Smooth muscle cell (in vitro differentiated cells): ENCODE data around the gene MOSMO. TPM values are rescaled to one million over a fixed set of nuclear protein-coding genes. Genes with fewer than 3 reads are reported as not detected.
"Not testable (repeated sequence)": the region's sequence is repeated elsewhere in the genome, so short reads cannot be mapped to it uniquely, and the experiment has no call there.

ENCODE experiments used
- DNase-seq: peaks from one replicate; lab custom pipeline; 2025; ENCODE audit not compliant: unreplicated experiment; lab: John Stamatoyannopoulos, UW
- H2AFZ ChIP-seq: fragments of 200-600 bp; sonication (generic); 2 replicates; pipeline ENCODE4 v1.6.0; 2016; ENCODE audit warnings: antibody characterized with exemption, low read depth, mild to moderate bottlenecking
- H3F3A ChIP-seq: fragments of 200-600 bp; sonication (generic); 2 replicates; pipeline ENCODE4 v1.6.0; 2017; ENCODE audit warnings: antibody characterized with exemption, low read depth
- H3K27ac ChIP-seq: fragments of 200-600 bp; sonication (generic); 2 replicates; pipeline ENCODE4 v1.5.1; 2016; ENCODE audit warnings: low read depth, mild to moderate bottlenecking
- H3K27me3 ChIP-seq: fragments of 200-600 bp; sonication (generic); 2 replicates; pipeline ENCODE4 v1.6.1; 2016; ENCODE audit warnings: low read depth, mild to moderate bottlenecking
- H3K36me3 ChIP-seq: fragments of 200-600 bp; sonication (generic); 2 replicates; pipeline ENCODE4 v1.5.1; 2016; ENCODE audit warnings: low read depth
- H3K4me1 ChIP-seq: fragments of 200-600 bp; sonication (generic); 2 replicates; pipeline ENCODE4 v1.5.1; 2016; ENCODE audit warnings: low read depth
- H3K4me2 ChIP-seq: fragments of 200-600 bp; sonication (generic); 2 replicates; pipeline ENCODE4 v1.6.0; 2016; ENCODE audit warnings: mild to moderate bottlenecking
- H3K4me3 ChIP-seq: fragments of 200-600 bp; sonication (generic); 2 replicates; pipeline ENCODE4 v1.5.1; 2016; ENCODE audit warnings: mild to moderate bottlenecking
- H3K79me2 ChIP-seq: fragments of 200-600 bp; sonication (generic); 2 replicates; pipeline ENCODE4 v1.6.0; 2016; ENCODE audit warnings: low read depth, mild to moderate bottlenecking
- H3K9ac ChIP-seq: fragments of 200-600 bp; sonication (generic); 2 replicates; pipeline ENCODE4 v1.6.0; 2016; ENCODE audit warnings: low read depth
- H3K9me3 ChIP-seq: fragments of 200-600 bp; sonication (generic); replicated peaks from 2 replicates; pipeline ENCODE4 v1.5.1; 2016; ENCODE audit warnings: low read depth
- H4K20me1 ChIP-seq: fragments of 200-600 bp; sonication (generic); 2 replicates; pipeline ENCODE4 v1.6.0; 2016; ENCODE audit warnings: low read depth
- WGBS: methylation state at CpG from one replicate; pipeline ENCODE4 v1.1.7; 2016; ENCODE audit warnings: low lambda C conversion rate; 5-methylcytosine and 5-hydroxymethylcytosine counted together
- polyA plus RNA-seq: library from polyadenylated mRNA; unstranded; fragments of >200 nt; fragmentation: Nextera tagmentation; extraction: Ambion mirVana; gene quantifications from 2 replicates; pipeline ENCODE4 v1.2.1, GENCODE V29; 2016
- total RNA-seq: library from RNA; depleted of rRNA; stranded (reverse); fragments of >200 nt; gene quantifications from 2 replicates; pipeline ENCODE4 v1.2.3, GENCODE V29; 2014
- TF ChIP-seq, protein P1 (sequence below): fragments of 200-600 bp; sonication (generic); IDR thresholded peaks from 2 replicates; pipeline ENCODE4 v1.5.1; 2017; ENCODE audit warnings: borderline replicate concordance, mild to moderate bottlenecking, antibody characterized with exemption; ENCODE audit not compliant: insufficient read depth, poor library complexity, severe bottlenecking

The MOSMO gene
- total and polyA plus RNA-seq, 2 experiments from 2014 or later = 2.8 to 18.6 TPM

DNA sequence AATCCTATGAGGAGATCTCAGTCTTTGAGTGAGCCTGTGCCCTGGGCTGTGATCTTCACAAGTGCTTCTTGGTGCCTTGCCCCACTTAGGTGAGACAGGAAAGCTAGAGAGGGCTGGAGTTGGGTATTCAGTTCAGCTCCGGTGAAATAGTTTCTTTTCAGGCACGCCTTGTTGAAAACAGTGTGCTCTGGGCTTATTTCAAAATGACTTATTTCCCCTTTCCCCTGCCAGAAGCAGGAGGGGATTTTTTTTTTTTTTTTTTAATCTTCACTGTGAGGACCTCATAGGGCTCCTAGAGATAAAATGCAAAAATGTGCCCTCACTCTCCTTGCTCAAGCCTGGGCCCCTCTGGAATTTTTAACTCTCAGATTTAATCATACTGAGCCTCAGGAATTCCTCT is 27.2 kb downstream of the MOSMO start:
- TF ChIP-seq, protein P1, sequence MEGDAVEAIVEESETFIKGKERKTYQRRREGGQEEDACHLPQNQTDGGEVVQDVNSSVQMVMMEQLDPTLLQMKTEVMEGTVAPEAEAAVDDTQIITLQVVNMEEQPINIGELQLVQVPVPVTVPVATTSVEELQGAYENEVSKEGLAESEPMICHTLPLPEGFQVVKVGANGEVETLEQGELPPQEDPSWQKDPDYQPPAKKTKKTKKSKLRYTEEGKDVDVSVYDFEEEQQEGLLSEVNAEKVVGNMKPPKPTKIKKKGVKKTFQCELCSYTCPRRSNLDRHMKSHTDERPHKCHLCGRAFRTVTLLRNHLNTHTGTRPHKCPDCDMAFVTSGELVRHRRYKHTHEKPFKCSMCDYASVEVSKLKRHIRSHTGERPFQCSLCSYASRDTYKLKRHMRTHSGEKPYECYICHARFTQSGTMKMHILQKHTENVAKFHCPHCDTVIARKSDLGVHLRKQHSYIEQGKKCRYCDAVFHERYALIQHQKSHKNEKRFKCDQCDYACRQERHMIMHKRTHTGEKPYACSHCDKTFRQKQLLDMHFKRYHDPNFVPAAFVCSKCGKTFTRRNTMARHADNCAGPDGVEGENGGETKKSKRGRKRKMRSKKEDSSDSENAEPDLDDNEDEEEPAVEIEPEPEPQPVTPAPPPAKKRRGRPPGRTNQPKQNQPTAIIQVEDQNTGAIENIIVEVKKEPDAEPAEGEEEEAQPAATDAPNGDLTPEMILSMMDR = no peak
- H3F3A ChIP-seq = no peaks in the 10 kb centered on the region
- H3K4me1 ChIP-seq = no peaks in the 10 kb centered on the region
- H3K9ac ChIP-seq = no peak overlapping the region
- no peak overlapping the region for H3K27ac ChIP-seq
- no peak overlapping the region for H3K4me3 ChIP-seq
- no peak overlapping the region for H3K4me2 ChIP-seq
- H3K27me3 ChIP-seq = no peaks in the 10 kb centered on the region
- DNase-seq = no peak
- no peaks in the 10 kb centered on the region for H3K36me3 ChIP-seq
- H3K79me2 ChIP-seq = peaks cover 13% of the 10 kb centered on the region
- H3K9me3 ChIP-seq = no peaks in the 10 kb centered on the region
- WGBS = 91% methylated on average over 2 of the region's 2 CpGs
- H2AFZ ChIP-seq = no peak overlapping the region
- peaks cover 59% of the 10 kb centered on the region for H4K20me1 ChIP-seq

DNA sequence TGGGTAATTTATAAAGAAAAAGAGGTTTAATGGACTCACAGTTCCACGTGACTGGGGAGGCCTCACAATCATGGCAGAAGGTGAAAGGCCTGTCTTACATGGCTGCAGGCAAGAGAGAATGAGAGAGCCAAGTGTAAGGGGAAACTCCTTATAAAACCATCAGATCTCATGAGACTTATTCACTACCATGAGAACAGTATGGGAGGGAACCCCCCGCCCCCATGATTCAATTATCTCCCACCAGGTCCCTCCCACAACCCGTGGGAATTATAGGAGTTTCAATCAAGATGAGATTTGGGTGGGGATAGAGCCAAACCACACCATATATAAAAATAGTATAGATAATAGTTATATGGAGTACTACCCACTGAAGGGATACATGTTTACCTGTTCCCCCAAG is 36.0 kb downstream of the MOSMO start:
- H3K4me1 ChIP-seq, H3K27me3 ChIP-seq, H2AFZ ChIP-seq, H3K4me3 ChIP-seq, H3K9me3 ChIP-seq, H3F3A ChIP-seq, H3K79me2 ChIP-seq, H3K27ac ChIP-seq, H3K9ac ChIP-seq, H3K4me2 ChIP-seq, H3K36me3 ChIP-seq, DNase-seq: not testable (repeated sequence)
- H4K20me1 ChIP-seq = peaks cover 25% of the 10 kb centered on the region
- WGBS = 92% methylated on average over 3 of the region's 3 CpGs

DNA sequence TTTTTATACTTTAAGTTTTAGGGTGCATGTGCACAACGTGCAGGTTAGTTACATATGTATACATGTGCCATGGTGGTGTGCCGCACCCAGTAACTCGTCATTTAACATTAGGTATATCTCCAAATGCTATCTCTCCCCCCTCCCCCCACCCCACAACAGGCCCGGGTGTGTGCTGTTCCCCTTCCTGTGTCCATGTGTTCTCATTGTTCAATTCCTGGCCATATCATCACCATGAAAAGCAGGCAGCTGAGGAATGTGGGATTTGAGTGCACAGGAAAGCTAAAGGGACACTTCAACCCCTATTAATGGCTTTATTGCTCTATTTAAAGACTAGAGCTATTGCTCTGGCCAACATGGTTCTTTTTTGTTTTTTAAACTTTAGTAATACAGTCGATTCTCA is 38.0 kb downstream of the MOSMO start:
- not testable (repeated sequence) for H3K36me3 ChIP-seq, H3K4me2 ChIP-seq, H3K27ac ChIP-seq, H3F3A ChIP-seq, H3K4me1 ChIP-seq, H3K4me3 ChIP-seq, H3K27me3 ChIP-seq, H3K9ac ChIP-seq, DNase-seq, H2AFZ ChIP-seq, H3K9me3 ChIP-seq
- peaks cover 43% of the 10 kb centered on the region for H4K20me1 ChIP-seq
- H3K79me2 ChIP-seq = peaks cover 14% of the 10 kb centered on the region
- 79% methylated on average over 5 of the region's 5 CpGs for WGBS

- Histone ChIP-seq H3K79me2 (peaks cover 27% of the 10 kb centered on the region), H3K9me3 (no peaks in the 10 kb centered on the region), H3K4me3 (no peak overlapping the region), H3K36me3 (no peaks in the 10 kb centered on the region), H3K4me2 (no peak overlapping the region), H2AFZ (no peak overlapping the region), H3K27me3 (no peaks in the 10 kb centered on the region), H3K9ac (no peak overlapping the region), H3F3A (no peaks in the 10 kb centered on the region), H3K27ac (no peak overlapping the region), H3K4me1 (peaks cover 2% of the 10 kb centered on the region), H4K20me1 (peaks cover 55% of the 10 kb centered on the region)
- no peak for DNase-seq
- WGBS = 87% methylated on average over 4 of the region's 4 CpGs
- TF ChIP-seq, protein P1 = no peak
Measured at GRCh38 chr16:22050963-22051362, 43.1 kb downstream of the MOSMO start.

DNA sequence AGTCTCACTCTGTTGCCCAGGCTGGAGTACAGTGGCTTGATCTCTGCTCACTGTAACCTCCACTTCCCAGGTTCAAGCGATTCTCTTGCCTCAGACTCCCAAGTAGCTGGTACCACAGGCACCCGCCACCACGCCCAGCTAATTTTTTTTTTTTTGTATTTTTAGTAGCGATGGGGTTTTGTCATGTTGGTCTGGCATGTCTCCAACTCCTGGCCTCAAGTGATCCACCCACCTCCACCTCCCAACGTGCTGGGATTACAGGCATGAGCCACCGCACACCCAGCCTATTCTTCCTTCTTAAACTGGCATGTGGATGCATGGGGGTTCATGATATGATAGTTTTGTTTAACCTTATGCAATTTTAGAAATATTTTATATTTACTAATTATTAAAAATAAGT is 45.1 kb downstream of the MOSMO start:
- no peak overlapping the region for H2AFZ ChIP-seq
- peaks cover 30% of the 10 kb centered on the region for H3K79me2 ChIP-seq
- no peak overlapping the region for H3K4me2 ChIP-seq
- no peak for DNase-seq
- H3K36me3 ChIP-seq = no peaks in the 10 kb centered on the region
- no peaks in the 10 kb centered on the region for H3K27me3 ChIP-seq
- H3K27ac ChIP-seq = no peak overlapping the region
- TF ChIP-seq, protein P1 = no peak
- no peaks in the 10 kb centered on the region for H3K4me1 ChIP-seq
- peaks cover 52% of the 10 kb centered on the region for H4K20me1 ChIP-seq
- WGBS = 86% methylated on average over 6 of the region's 6 CpGs
- H3K9me3 ChIP-seq = no peaks in the 10 kb centered on the region
- no peak overlapping the region for H3K9ac ChIP-seq
- no peak overlapping the region for H3K4me3 ChIP-seq
- no peaks in the 10 kb centered on the region for H3F3A ChIP-seq
